Measurements from ENCODE around the gene ILDR1.
A peak's percentile ranks its signal among the peaks of the same experiment; 100 is the strongest.

Gene ILDR1

DNA sequence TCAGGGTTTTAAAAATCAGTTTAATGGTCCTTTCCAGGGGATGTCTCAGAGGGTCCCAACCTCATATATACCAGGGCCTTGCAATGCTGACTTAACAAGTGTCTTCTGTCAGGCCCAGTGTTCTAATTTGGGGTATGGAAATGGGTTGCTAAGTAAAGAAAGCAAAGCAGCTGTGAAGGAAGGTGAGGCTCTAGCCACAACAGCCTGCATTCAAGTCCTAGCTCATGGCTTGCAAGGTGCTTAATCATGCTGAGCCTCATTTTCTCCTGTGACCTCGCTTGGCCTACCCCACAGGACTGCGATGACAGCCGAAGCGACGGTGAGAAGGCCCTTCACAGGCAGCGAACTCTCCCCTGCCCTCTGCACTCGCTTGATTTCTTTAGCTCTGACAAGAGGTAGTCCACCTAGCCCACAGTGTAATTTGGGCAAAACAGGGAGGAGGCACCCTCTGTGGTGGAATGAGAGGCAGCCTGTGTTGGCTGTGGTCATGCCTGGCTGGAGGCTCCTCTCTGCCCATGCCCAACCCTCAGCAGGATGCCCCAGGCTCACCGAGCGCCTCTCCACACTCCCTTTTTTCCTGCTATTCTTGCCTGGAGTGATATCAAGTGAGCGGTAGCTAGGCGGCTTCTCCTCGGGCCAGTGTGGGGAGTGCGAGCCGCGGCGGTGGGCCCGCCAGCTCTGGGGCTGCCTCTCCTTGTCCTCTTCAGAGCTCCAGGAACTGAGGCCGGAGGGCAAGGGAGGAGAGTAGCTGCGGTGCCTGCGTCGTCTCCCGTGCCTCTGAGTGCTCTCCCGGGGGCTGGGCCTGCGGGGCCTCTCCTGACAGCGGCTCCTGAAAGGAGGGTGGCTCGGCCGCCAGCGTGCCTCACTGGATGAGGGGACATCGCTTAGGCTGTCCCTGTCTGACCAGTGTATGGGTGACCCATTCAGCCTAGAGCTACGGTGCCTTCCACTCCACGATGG is 29.2 kb downstream of the ILDR1 start:
- peak; percentile 74 for DNase-seq (ENCODE audit: low spot score)

DNA sequence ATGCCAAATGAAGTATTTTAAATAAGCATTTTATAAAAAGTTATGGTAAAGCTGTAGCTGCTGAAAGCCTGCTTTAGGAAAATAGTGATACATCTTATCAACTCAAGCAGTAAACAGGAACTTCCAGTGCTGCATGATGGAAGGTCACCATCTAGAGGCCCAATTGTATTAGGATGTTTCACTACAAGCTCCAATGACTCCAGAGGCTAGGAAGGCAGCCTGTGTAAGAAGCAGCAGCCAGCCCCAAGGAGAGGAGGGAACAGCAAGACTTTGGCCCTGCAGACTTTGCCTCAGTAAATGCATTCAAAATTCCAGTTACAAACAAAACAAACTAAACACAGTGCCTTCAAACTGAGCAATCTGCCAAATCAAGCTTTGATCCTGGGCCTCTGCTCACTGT is 32.1 kb downstream of the ILDR1 start:
- no peak for DNase-seq (ENCODE audit: low spot score)

DNA sequence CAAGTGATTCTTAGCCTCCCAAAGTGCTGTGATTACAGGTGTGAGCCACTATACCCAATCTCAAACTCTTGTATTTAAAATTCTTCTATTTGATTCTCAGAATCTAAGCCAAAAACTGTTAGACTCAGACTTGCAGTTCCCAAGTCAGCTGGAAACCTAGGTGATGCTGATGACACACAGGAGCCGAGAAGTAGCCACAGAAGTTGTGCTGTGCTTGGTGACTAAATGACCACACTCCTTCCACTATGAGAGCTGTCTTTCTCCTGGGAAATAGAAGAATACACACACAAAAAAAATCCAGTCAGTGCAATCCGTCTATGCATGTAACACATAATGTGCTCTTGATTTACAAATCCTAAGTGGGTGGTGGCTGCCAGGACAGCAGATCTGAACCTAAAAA is 33.9 kb downstream of the ILDR1 start:
- no peak for DNase-seq (ENCODE audit: low spot score)

DNA sequence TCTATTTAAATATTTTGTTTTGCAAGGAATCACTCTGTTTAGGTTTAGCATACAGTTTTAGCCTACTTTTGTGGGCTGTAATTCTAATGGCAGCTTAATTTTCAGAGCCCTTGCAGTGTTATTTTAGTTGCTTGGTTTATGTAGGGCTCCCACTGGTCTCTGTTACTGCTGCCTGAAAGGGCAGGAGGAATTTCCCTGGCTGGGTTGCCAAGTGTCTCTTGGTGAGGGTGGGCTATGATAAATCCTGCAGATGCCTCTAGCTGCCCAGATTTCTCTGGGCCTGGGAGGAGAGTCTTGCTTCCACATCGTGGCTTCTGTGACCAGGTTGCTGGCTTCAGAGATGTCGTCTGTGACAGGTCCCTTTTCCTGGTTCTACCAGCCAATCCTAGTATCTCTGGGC is 36.2 kb downstream of the ILDR1 start:
- DNase-seq (ENCODE audit: low spot score) = no peak

DNA sequence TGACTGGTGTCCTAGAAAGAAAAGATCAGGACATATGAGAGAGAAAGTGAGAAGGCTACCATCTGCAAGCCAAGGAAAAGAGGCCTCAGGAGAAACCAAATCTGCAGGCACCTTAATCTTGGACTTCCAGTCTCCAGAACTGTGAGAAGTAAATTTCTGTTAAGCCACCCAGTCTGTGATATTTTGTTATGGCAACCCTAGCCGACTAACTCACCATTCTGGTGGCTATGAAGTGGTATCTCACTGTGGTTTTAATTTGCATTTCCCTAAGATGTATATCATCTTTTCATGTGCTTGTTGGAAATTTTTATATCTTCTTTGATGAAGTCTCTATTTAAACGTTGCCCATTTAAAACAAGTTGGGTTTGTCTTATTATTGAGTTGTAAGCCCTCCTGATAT is 40.6 kb downstream of the ILDR1 start:
- no peak for DNase-seq (ENCODE audit: low spot score)

DNA sequence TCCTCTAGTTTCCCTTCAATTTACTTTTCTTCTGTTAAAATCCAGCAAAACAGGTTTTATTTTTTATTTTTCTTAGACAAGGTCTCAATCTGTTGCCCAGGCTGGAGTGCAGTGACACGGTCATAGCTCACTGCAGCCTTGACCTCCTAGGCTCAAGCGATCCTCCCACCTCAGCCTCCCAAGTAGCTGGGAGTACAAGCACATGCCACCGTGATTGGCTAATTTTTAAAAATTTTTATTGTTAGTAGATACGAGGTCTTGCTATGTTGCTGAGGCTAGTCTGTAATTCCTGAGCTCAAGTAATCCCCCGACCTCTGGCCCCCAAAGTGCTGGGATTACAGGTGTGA is 41.6 kb downstream of the ILDR1 start:
- no peak for DNase-seq (ENCODE audit: low spot score)

DNA sequence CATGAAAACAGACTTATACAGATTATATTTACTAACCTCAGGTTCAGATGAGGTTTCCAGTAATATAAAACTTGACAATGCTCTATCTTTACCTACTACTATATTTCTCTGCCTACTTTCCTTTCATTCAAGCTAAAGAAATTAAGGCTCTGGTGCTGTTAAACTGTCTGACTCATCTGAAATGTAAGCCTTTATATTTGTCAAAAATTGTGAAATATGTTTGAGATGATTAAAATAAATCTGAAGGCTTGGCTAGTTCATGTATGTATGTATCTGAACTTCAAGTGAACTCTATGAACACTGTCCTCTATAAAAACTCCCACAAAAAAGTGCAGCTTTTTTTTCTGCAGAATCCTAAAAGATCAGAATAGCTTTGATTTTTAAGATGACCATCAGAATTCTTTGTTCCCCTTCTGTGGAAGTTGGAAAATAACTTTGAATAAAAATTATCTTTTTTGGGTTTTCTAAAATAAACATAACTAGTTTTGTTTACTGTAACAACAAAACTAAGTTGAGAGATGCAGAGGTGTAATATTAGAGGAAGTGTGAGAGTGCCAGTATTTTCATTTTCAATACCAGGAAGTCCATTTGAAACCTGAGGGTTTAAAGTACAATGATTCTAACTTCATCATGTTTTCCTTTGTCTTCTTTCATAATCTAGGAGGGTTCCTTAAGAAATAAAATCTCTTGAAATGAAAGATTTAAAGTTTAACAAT is 42.2 kb downstream of the ILDR1 start:
- no peak for DNase-seq (ENCODE audit: low spot score)

DNA sequence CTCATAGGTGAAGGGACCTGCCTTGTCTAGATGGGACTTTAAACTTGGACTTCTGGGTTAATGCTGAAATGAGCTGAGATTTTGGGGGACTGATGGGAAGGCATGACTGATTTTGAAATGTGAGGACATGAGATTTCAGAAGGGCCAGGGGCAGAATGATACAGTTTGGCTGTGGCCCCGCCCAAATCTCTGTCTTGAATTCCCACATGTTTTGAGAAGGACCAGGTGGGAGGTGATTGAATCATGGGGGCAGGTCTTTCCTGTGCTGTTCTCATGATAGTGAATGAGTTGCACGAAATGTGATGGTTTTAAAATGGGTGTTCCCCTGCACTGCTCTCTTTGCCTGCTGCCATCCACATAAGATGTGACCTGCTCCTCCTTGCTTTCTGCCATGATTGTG is 42.8 kb downstream of the ILDR1 start:
- DNase-seq (ENCODE audit: low spot score) = no peak

DNA sequence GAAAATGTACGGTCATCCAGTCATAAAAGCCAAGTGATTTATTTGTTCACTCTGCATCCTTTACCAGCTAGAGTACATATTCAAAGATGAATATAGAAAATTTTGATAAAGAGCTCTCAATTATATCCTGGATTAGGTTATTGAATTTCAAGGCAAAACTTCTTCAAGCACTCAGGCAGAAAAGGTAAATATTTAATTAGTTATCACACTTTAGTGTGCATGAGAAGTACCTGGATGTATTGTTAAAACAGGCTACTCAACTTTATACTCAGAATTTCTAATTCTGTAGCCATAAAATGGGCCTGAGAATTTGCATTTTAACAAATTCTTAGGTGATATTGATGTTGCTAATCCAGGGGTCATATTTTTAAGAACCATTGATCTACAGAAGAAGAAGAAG is 45.3 kb downstream of the ILDR1 start:
- no peak for DNase-seq (ENCODE audit: low spot score)

DNA sequence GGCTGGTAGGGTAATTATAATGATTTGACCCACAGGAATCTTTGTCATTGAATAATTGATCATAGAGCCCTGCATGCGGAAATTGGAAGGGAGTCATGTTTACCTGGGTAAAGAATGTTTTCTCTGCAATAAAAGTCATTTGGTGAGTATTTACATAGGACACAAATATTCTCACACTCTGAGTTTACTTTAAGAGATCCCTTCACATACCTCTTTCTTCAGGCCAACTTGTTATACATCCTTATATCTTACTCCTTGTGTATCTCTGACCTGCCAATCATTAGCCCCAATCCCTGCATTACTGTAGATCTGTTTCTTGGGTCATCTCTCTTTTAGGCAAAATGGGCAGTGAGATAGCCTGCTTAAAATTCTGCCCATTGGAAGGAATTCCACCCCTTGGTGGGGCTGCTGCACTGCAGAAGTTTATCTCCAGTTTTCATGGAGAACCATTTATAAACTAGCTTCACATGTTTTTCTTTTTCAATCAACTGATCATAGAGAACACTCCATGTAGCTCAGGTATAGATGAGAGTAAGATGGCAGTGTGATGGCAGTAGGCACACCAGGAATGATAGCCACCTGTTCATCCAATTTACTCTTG is 46.2 kb downstream of the ILDR1 start:
- DNase-seq (ENCODE audit: low spot score) = no peak

DNA sequence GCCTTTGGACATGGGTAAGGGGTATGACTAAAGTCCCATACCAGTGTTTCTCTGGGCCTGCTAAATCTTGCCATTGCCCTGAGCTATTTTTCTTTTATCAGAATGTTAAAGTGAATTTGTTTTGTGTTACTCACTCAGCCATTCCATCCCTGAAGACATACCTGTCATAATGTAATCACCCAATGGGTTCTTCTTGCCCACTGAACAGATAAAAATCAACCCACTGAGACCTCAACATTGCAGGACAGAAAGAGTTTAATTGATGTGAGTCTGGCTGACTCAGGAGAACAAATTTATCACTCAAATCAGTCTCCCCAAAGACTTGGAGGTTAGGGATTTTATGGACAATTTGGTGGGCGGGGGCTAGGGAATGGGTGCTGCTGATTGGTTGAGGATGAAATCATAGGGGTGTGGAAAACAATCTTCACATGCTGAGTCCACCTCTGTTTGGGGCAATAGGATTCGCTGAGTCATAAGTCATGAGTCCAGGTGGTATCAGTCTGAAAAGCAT is 47.4 kb downstream of the ILDR1 start:
- no peak for DNase-seq (ENCODE audit: low spot score)

DNA sequence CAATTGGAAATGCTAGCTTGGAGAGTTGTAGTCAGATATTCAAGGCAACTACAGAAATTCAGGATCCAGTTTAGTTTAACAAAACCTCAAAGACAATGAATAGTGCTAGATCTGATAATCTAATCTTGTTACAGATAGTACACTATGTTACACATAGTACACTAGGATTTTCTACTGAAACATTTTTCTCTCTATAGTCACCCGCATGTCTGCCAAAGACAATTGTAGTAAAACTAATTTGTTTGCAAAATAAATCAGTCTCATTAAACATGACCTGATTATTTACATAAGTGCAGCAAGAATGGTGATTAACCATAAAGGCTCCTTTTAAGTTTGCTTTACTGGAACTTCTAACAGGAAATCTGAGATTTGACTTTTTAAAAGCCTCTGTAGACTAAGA is 52.0 kb downstream of the ILDR1 start:
- no peak for DNase-seq (ENCODE audit: low spot score)

DNA sequence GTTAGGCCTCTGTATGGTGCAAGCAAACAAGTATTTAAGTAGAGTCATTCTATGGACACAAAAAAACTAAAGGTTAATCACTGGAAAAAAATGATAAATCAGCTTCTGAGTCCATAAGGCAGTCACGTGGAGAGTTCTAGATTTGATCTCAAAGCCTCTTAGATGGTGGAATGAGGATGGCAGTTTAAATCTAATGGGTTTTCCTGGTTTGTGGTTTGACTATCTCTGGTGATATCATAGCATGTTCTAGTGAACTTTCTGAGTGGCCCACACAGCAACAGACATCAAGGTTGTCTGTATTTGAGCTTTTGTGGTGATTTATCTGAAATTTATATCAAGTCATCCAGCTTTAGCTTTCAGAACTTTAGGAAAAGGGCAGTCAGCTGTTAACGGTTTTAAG is 52.4 kb downstream of the ILDR1 start:
- DNase-seq (ENCODE audit: low spot score) = no peak

DNA sequence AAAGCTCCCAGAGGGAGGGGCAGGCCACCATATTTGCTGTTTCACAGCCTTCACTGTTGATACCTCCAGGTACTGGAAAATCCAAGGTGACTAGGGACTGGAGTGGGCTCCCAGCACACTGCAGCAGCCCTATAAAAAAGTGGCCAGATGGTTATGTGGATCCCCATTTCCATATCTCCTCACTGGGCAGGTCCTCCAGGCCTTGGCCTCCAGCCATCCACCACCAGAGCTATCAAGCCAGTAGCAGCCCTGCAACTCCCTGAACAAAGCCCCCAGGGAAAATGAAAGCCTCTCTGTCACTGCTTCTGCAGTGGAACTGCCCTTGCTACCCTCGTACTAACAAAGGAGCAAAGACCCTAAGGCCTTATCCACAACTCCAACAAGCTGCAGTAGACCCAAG is 58.4 kb downstream of the ILDR1 start:
- no peak for DNase-seq (ENCODE audit: low spot score)

DNA sequence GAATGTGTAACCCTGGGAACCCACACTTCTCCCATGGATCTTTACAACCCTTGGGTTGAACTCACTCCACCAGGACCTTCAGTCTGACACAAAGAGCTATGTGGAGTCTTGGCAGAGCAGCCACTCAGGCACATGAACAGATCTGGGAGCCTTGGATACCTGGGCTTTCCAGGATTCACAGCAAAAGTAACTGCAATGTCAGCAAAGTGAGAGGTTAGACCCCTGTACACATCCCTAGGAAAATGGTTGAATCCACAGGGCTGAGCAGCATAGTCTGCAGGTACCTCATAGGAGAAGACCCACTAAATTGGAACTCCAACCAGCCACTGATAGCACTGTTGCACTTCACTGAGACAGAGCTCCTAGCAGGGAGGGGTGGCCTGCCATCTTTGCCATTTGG is 59.6 kb downstream of the ILDR1 start:
- no peak for DNase-seq (ENCODE audit: low spot score)

DNA sequence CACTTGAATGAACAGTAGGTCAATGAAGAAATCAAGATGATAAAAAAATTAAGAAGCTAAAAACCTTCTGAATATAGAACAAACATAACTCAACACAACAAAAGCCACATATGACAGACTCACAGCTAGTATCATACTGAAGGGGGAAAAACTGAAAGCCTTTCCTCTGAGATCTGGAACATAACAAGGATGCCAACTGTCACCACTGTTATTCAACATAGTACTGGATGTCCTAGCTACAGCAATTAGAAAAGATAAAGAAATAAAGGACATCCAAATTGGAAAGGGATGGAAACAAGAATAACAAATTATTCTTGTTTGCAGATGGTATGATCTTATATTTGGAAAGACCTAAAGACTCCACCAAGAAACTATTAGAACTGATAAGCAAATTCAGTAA is 60.8 kb downstream of the ILDR1 start:
- DNase-seq (ENCODE audit: low spot score) = no peak

DNA sequence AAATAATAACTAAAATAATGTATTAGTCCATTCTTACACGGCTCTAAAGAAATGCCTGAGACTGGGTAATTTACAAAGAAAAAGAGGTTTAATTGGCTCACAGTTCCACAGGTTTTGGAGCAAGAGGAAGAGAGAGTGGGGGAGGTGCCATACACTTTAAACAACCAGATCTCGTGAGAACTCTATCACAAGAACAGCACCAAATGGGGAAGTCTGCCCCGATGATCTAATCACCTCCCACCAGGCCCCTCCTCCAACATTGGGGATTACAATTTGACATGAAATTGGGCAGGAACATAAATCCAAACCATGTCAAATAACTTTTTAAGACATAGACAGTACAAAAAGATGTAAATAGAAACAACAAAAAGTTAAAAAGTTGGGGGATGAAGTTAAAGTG is 63.2 kb downstream of the ILDR1 start:
- no peak for DNase-seq (ENCODE audit: low spot score)

DNA sequence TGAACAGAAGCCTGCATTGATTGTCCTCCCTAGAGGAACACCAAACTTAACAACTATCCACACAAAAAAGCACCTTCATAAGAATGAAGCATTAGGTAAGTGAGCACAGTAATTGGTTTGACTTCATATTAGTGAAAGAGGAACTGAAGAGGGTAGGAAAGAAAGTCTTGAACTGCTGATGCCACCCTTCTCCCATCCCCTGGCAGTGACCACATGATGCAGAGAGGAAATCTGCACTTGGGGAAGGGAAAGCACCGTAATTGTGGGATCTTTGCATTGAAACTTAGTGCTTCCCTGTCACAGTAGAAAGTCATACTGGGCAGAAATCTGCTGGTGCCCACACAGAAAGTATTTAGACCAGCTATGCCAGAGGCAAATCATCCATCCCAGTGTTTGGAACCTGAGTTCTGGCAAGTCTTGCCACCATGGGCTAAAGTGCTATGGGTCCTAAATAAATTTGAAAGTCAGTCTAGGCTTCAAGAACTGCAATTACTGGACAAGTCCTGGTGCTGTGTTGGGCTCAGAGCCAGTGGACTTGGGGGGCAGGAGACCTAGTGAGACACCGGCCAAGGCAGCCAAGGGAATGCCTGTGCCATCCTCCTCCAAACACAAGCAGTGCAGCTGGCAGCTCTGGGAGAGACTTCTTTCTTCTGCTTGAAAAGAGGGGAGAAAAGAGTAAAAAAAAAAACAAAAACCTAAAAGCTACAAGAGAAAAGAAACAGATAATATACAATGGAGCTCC is 64.2 kb downstream of the ILDR1 start:
- no peak for DNase-seq (ENCODE audit: low spot score)

DNA sequence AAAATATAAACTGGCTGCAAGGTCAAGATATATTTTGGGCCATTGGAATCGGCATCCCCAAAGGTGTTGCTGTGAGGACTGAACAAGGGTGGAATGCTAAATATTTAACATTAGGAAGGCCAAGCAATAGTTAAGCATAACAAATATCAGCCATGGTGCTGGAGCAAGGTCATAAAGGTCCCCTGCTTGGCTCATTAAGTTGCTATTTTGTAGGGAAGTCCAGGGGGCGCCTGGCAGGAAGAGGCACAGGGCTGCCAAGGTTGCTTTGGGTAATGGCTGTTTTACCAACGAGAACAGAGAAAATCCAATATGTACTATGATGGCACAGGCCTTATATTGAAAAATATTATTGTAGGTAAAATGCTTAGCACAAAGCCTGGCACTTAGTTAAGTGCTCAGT is 65.7 kb downstream of the ILDR1 start:
- no peak for DNase-seq (ENCODE audit: low spot score)

DNA sequence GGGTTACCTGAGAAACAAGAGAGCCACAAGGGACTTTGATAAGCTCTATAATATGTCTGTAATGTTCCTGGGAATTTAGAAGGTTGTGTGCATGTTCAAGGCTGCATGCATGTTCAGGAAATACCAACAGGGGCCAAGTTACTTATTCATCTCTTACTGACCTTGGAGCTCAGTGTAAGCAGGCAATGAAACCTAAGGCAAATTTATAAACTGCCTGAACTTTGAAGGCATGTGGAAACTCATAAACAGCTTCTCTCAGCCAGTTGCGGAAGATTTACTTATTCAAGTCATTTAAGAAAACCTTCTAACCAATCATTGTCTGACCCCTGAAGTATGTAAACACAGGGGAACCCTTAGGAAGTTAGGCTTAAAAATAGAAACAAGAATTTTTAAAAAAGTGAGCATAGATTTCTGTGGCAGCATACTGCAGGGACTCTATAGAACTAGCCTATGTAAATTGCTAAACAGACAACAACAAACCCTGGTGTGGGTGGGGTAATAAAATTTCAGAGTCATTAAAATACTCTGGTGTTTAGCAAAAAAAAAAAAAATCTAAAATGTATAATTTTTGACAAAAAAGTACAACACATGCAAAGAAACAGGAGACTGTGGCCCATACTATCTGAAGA is 70.6 kb downstream of the ILDR1 start:
- DNase-seq (ENCODE audit: low spot score) = no peak

DNA sequence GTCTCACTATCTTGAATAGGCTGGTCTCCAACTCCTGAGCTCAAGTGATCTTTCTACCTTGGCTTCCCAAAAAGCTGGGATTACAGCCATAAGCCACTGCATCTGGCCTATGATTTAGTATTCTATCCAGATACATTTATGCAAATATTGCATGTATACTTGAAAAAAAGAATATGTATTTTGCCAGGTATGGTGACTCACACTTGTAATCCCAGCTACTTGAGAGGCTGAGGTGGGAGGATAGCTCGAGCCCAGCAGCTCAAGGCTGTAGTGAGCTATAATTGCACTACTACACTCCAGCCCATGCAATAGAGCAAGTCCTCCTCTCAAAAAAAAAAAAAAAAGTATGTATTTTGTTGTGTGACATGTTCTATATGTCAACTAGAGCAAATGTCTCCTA is 73.4 kb downstream of the ILDR1 start:
- no peak for DNase-seq (ENCODE audit: low spot score)

DNA sequence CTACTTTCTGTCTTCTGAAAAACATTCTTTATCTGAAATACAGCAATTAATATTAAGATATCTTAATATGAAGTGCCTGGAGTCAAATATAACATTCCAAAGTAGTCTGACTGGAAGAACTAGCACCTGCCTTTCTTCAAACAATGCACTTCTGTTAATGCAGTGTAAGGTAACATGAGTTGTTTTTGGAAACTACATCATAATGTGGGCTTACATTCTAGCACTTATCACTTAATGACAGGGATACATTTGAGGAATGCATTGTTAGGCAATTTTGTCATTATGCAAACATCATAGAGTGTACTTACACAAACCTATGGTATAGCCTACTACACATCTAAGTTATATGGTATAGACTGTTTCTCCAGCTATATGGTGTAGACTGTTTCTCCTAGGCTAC is 78.6 kb downstream of the ILDR1 start:
- DNase-seq (ENCODE audit: low spot score) = no peak
